Colonic mucosa (tissue), 4 donors: ENCODE results near the gene PLCD1. TPM values are rescaled to one million over a fixed set of nuclear protein-coding genes. Genes with fewer than 3 reads are reported as not detected.
A peak's percentile ranks its signal among the peaks of the same experiment; 100 is the strongest.

ENCODE experiments used
- DNase-seq: peaks from one replicate; pipeline ENCODE4 v3.0.0-alpha.2; 2020
- H3K27ac ChIP-seq: fragments of 200-600 bp; one replicate; pipeline ENCODE4 v1.8.0; 2021
- H3K27me3 ChIP-seq: fragments of 200-600 bp; one replicate; pipeline ENCODE4 v1.8.0; 2021
- H3K36me3 ChIP-seq: fragments of 200-600 bp; one replicate; pipeline ENCODE4 v1.8.0; 2021
- H3K4me1 ChIP-seq: fragments of 200-600 bp; one replicate; pipeline ENCODE4 v1.8.0; 2021; ENCODE audit warnings: mild to moderate bottlenecking
- H3K4me3 ChIP-seq: fragments of 200-600 bp; one replicate; pipeline ENCODE4 v1.8.0; 2021
- H3K9ac ChIP-seq, 2 donors: one replicate each; pipeline ENCODE4 v1.7.0; 2013; ENCODE audit warnings: control low read depth in 2 of 2, low read depth in 2 of 2, low read length in 2 of 2
- H3K9me3 ChIP-seq: fragments of 200-600 bp; one replicate; pipeline ENCODE4 v1.8.0; 2021
- intact Hi-C: fragments of 100-400 bp; cut with DNase I; formaldehyde crosslinking; loops from one replicate; pipeline ENCODE4 v1.14.1; 2022
- total RNA-seq, 2 donors: library from RNA; stranded (reverse); fragmentation: NEBNext Ultra II Directional in 1 of 2; extraction: Animal tissue kit (Norgen Biotek cat#: 25700) in 1 of 2; gene quantifications; one replicate each; pipeline ENCODE4 v1.2.1, GENCODE V29; 2021
- TF ChIP-seq, protein P1 (sequence below): fragments of 200-600 bp; IDR thresholded peaks from one replicate; pipeline ENCODE4 v1.8.0; 2022; ENCODE audit warnings: antibody characterized with exemption, mild to moderate bottlenecking
- donor health status: healthy.
- donor health status: DM: no; HTN: no; CAD: no.
- donor health status: DM: no; HTN: no; CAD: no.

PLCD1 gene
- total RNA-seq, 2 donors from 2014 or later = 46.8 to 70.0 TPM

- TF ChIP-seq, protein P1, sequence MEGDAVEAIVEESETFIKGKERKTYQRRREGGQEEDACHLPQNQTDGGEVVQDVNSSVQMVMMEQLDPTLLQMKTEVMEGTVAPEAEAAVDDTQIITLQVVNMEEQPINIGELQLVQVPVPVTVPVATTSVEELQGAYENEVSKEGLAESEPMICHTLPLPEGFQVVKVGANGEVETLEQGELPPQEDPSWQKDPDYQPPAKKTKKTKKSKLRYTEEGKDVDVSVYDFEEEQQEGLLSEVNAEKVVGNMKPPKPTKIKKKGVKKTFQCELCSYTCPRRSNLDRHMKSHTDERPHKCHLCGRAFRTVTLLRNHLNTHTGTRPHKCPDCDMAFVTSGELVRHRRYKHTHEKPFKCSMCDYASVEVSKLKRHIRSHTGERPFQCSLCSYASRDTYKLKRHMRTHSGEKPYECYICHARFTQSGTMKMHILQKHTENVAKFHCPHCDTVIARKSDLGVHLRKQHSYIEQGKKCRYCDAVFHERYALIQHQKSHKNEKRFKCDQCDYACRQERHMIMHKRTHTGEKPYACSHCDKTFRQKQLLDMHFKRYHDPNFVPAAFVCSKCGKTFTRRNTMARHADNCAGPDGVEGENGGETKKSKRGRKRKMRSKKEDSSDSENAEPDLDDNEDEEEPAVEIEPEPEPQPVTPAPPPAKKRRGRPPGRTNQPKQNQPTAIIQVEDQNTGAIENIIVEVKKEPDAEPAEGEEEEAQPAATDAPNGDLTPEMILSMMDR = no peak
- H3K4me1 ChIP-seq = peaks cover 25% of the 10 kb centered on the region
- H3K4me3 ChIP-seq = no peak overlapping the region
- H3K9me3 ChIP-seq = no peaks in the 10 kb centered on the region
- no peak overlapping the region for H3K9ac ChIP-seq
- no peak for DNase-seq
- H3K36me3 ChIP-seq = peaks cover 9% of the 10 kb centered on the region
- no peak overlapping the region for H3K27ac ChIP-seq
- no peaks in the 10 kb centered on the region for H3K27me3 ChIP-seq
- intact Hi-C loops = no loop called here
These were observed 29.6 kb downstream of the PLCD1 start for GRCh38 chr3:37999836-38000235.

DNA sequence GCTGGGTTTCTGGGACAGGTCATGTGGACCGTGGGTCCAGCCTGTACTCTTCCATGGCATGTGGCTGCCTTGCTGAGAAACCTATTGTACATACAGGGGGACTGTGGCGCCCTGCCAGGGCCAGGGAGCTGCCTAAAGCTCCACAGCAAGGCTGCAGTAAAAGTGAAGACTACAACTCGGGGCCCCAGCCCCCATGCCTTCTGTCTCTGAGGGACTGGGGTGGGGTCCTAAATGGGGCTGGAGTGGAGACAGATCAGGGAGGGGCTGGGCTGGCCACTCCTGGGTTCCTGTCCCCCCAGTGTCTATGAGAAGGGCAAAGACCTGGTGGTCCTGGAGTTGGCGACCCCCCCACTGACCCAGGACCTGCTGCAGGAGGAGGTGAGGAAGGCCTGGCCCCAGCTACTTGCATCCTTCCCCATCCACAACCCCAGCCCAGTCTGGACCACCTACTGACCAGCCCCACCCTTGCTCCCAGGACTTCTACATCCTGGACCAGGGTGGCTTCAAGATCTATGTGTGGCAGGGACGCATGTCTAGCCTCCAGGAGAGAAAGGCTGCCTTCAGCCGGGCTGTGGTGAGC lies 31.6 kb downstream of the PLCD1 start:
- peak overlapping the region; percentile 76 to 84 for H3K9ac ChIP-seq
- TF ChIP-seq, protein P1 = no peak
- H3K4me1 ChIP-seq = peaks cover 20% of the 10 kb centered on the region
- H3K9me3 ChIP-seq = no peaks in the 10 kb centered on the region
- DNase-seq = peak; percentile 35
- H3K27me3 ChIP-seq = no peaks in the 10 kb centered on the region
- H3K4me3 ChIP-seq = peak overlapping the region; percentile 33
- H3K36me3 ChIP-seq = peaks cover 9% of the 10 kb centered on the region
- intact Hi-C loops = no loop called here
- peak overlapping the region; percentile 84 for H3K27ac ChIP-seq

- H3K4me1 ChIP-seq = peaks cover 18% of the 10 kb centered on the region
- intact Hi-C loops = no loop called here
- H3K9ac ChIP-seq = peak overlapping the region in 1 of 2 donors; percentile 49
- no peak overlapping the region for H3K27ac ChIP-seq
- peaks cover 9% of the 10 kb centered on the region for H3K36me3 ChIP-seq
- no peaks in the 10 kb centered on the region for H3K27me3 ChIP-seq
- TF ChIP-seq, protein P1 = no peak
- DNase-seq = no peak
- no peak overlapping the region for H3K4me3 ChIP-seq
- H3K9me3 ChIP-seq = no peaks in the 10 kb centered on the region
These were observed 32.1 kb downstream of the PLCD1 start for GRCh38 chr3:37997342-37997741.

GRCh38 chr3:37996785-37997301 lies 32.6 kb downstream of the PLCD1 start:
- intact Hi-C loops = no loop called here
- TF ChIP-seq, protein P1 = peak; percentile 94
- H3K4me1 ChIP-seq = peaks cover 18% of the 10 kb centered on the region
- peak overlapping the region in 1 of 2 donors; percentile 49 for H3K9ac ChIP-seq
- no peaks in the 10 kb centered on the region for H3K27me3 ChIP-seq
- no peak overlapping the region for H3K4me3 ChIP-seq
- peak; percentile 91 for DNase-seq
- H3K36me3 ChIP-seq = peaks cover 9% of the 10 kb centered on the region
- no peak overlapping the region for H3K27ac ChIP-seq
- no peaks in the 10 kb centered on the region for H3K9me3 ChIP-seq

DNA sequence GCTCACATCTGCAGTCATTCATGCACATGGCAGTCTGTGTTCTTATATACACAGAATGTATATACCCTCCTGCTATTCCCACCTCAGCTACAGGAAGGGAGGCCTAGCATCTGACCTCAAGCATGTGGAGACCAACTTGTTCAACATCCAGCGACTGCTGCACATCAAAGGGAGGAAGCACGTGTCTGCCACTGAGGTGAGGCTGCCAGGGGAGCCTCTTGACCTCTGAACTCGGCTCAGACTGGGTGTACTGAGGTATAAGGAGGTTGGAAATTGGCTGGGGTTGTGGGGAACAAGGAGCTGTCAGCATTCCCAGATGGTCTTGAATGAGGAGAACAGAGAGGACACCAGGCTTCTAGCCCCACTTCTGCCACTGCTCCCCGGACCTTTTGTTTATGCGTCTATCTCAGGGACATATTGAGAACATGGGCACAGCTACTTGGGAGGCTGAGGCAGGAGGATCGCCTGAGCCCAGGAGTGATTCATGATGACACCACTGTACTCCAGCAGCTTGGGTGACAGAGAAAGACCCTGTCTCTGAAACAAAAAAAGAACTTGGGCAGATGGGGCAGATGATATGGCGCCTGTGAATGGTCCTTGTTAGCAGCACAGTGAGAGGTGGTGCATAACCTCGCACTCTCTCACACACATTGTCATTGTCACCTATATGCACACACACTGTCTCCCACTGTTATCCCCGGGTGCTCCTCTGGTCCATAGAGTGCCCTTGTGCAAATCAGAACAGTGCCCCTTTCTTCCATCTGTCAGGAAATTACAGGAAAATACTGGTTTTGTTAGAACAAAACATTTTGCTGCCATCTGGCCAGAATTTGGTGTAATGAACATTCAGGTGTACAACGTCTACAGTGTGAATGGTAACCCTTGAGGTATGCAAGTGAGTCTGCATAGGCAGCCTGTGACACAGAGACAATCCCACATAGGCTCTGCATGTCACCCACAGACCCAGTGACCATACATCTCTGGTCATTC lies 33.5 kb downstream of the PLCD1 start:
- TF ChIP-seq, protein P1 = no peak
- peak overlapping the region in 1 of 2 donors; percentile 49 for H3K9ac ChIP-seq
- peaks cover under 1% of the 10 kb centered on the region for H3K36me3 ChIP-seq
- intact Hi-C loops = no loop called here
- no peak for DNase-seq
- peaks cover 18% of the 10 kb centered on the region for H3K4me1 ChIP-seq
- no peaks in the 10 kb centered on the region for H3K9me3 ChIP-seq
- H3K27me3 ChIP-seq = no peaks in the 10 kb centered on the region
- no peak overlapping the region for H3K4me3 ChIP-seq
- H3K27ac ChIP-seq = no peak overlapping the region
